ENCODE results near the gene NRXN3. TPM values are rescaled to one million over a fixed set of nuclear protein-coding genes. Genes with fewer than 3 reads are reported as not detected.

The NRXN3 gene
- total RNA-seq, 2 experiments from 2014 or later: not detected

GRCh38 chr14:79136071-79137044, 966.2 kb downstream of the NRXN3 start:
- no peaks in the 10 kb centered on the region for H3K4me1 ChIP-seq (ENCODE audit: insufficient read depth, low read length, poor library complexity, severe bottlenecking)

GRCh38 chr14:79137045-79137430, 966.9 kb downstream of the NRXN3 start:
- intact Hi-C loops (cut with micrococcal nuclease; ENCODE audit: unreplicated experiment): no loop called here
- POLR2A ChIA-PET: no interaction called here
- Histone ChIP-seq H3K27ac (ENCODE audit: low read depth, low read length, poor library complexity, severe bottlenecking) (no peak overlapping the region), H3K4me1 (ENCODE audit: insufficient read depth, low read length, poor library complexity, severe bottlenecking) (no peaks in the 10 kb centered on the region), H3K9me3 (ENCODE audit: low read length) (no peaks in the 10 kb centered on the region), H3K79me2 (ENCODE audit: insufficient read depth, low read depth, low read length) (no peaks in the 10 kb centered on the region), H3K36me3 (ENCODE audit: insufficient read depth, low read length) (no peaks in the 10 kb centered on the region), H4K20me1 (ENCODE audit: insufficient read depth, low read length) (no peaks in the 10 kb centered on the region), H3K4me3 (ENCODE audit: low read depth, low read length, poor library complexity, severe bottlenecking) (no peak overlapping the region), H2AFZ (ENCODE audit: low read length) (no peak overlapping the region), H3K4me2 (ENCODE audit: low read length) (no peak overlapping the region), H3K9me2 (ENCODE audit: insufficient read depth, low read length) (no peaks in the 10 kb centered on the region)
- no TSS peak for BruUV-seq (replicated peaks)
- no peak for DNase-seq (ENCODE audit: low spot score)
- CTCF ChIA-PET (ENCODE audit: unreplicated experiment): no interaction called here
- TF ChIP-seq EZH2phosphoT487 (IDR thresholded peaks at IDR 0.05; ENCODE audit: borderline replicate concordance, low read depth, low read length) (no peak), CTCF (conservative IDR thresholded peaks at IDR 0.05; ENCODE audit: low read length) (no peak)

More at GRCh38 chr14:79136071-79137044, 966.2 kb downstream of the NRXN3 start:
- no peaks in the 10 kb centered on the region for H3K36me3 ChIP-seq (ENCODE audit: insufficient read depth, low read length)
- no peaks in the 10 kb centered on the region for H3K9me3 ChIP-seq (ENCODE audit: low read length)
- DNase-seq (ENCODE audit: low spot score): no peak
- ChIA-PET POLR2A (no interaction called here), CTCF (ENCODE audit: unreplicated experiment) (no interaction called here)
- no peaks in the 10 kb centered on the region for H3K79me2 ChIP-seq (ENCODE audit: insufficient read depth, low read depth, low read length)
- TF ChIP-seq EZH2phosphoT487 (IDR thresholded peaks at IDR 0.05; ENCODE audit: borderline replicate concordance, low read depth, low read length): no peak
- no peak overlapping the region for H3K4me2 ChIP-seq (ENCODE audit: low read length)
- intact Hi-C loops (cut with micrococcal nuclease; ENCODE audit: unreplicated experiment): no loop called here
- no peaks in the 10 kb centered on the region for H3K9me2 ChIP-seq (ENCODE audit: insufficient read depth, low read length)
- H2AFZ ChIP-seq (ENCODE audit: low read length): no peak overlapping the region
- no peaks in the 10 kb centered on the region for H4K20me1 ChIP-seq (ENCODE audit: insufficient read depth, low read length)
- no peak overlapping the region for H3K4me3 ChIP-seq (ENCODE audit: low read depth, low read length, poor library complexity, severe bottlenecking)
- BruUV-seq (replicated peaks): no TSS peak
- H3K27ac ChIP-seq (ENCODE audit: low read depth, low read length, poor library complexity, severe bottlenecking): no peak overlapping the region

- no peaks in the 10 kb centered on the region for H3K79me2 ChIP-seq (ENCODE audit: insufficient read depth, low read depth, low read length)
- no TSS peak for BruUV-seq (replicated peaks)
- intact Hi-C loops (cut with micrococcal nuclease; ENCODE audit: unreplicated experiment): no loop called here
- no peak for TF ChIP-seq EZH2phosphoT487 (IDR thresholded peaks at IDR 0.05; ENCODE audit: borderline replicate concordance, low read depth, low read length)
- POLR2A ChIA-PET: no interaction called here
- H3K36me3 ChIP-seq (ENCODE audit: insufficient read depth, low read length): no peaks in the 10 kb centered on the region
- CTCF ChIA-PET (ENCODE audit: unreplicated experiment): no interaction called here
- no peaks in the 10 kb centered on the region for H3K4me1 ChIP-seq (ENCODE audit: insufficient read depth, low read length, poor library complexity, severe bottlenecking)
- H4K20me1 ChIP-seq (ENCODE audit: insufficient read depth, low read length): no peaks in the 10 kb centered on the region
- no peak overlapping the region for H2AFZ ChIP-seq (ENCODE audit: low read length)
- no peak overlapping the region for H3K27ac ChIP-seq (ENCODE audit: low read depth, low read length, poor library complexity, severe bottlenecking)
- H3K9me3 ChIP-seq (ENCODE audit: low read length): no peaks in the 10 kb centered on the region
- H3K9me2 ChIP-seq (ENCODE audit: insufficient read depth, low read length): no peaks in the 10 kb centered on the region
- H3K4me2 ChIP-seq (ENCODE audit: low read length): no peak overlapping the region
- DNase-seq (ENCODE audit: low spot score): no peak
- no peak overlapping the region for H3K4me3 ChIP-seq (ENCODE audit: low read depth, low read length, poor library complexity, severe bottlenecking)
These were observed 967.7 kb downstream of the NRXN3 start for GRCh38 chr14:79137836-79138235.
